DMS 273 treated with DMSO at 0.1 percent for 48 hours (cell line): ENCODE data around the gene FARS2.
A peak's percentile ranks its signal among the peaks of the same experiment; 100 is the strongest.

Experiments used
- DNase-seq: peaks from one replicate; lab custom pipeline; 2025; lab: John Stamatoyannopoulos, UW

Gene FARS2

DNA sequence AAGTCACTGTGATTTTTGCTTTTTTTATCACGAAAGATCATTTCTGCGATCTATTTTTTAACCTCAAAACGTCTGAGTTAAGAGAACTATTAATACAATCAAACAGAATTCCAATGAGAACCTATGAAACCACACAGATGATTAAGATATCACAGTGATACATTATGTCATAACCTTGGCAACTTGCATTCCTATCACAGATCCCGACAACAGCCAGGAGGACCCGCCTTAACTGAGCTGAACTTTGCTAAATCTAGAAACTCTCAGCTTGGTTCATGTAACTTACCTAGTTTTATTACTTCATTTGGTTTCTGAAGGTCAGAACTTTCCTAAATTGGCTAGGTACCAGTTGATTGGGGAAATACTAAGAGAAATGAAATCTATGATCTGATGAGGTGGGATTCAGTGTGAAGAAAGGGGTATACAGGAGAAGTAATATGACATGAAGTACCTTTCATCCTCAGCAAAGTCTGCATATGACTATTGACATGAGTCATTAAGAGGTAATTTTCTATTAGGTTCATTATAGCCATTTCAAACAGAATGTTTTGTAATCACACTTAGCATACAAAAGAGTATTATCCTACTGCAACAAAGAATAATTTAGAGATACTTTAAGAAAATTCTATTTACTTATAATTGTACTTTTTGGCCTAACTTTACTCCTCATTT, 11.7 kb upstream of the FARS2 start:
- DNase-seq, result no peak

- DNase-seq, result no peak
Observed at GRCh38 chr6:5250451-5250850, 10.9 kb upstream of the FARS2 start.

- no peak for DNase-seq
Observed at GRCh38 chr6:5250911-5251310, 10.4 kb upstream of the FARS2 start.

DNA sequence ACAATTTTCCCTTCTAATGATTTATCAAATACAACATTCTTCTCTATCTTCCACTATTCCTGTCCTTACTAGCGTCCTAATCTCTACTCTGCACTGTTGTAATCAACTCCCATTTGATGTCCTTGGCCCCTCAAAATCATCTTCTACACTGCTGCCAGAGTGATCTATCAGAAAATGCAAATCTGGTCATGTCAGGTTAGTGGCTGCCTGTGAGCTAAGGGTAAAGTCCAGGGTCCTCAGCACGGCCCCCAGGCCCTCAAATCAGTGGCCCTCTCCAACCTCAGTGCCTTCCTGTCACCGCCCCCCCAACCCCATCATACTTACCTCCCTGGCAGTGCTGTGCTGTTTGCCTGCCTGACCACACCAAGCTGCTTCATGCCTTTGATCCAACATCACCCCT, 4.4 kb upstream of the FARS2 start:
- no peak for DNase-seq

- no peak for DNase-seq
Observed at GRCh38 chr6:5257400-5257799, 3.9 kb upstream of the FARS2 start.

DNA sequence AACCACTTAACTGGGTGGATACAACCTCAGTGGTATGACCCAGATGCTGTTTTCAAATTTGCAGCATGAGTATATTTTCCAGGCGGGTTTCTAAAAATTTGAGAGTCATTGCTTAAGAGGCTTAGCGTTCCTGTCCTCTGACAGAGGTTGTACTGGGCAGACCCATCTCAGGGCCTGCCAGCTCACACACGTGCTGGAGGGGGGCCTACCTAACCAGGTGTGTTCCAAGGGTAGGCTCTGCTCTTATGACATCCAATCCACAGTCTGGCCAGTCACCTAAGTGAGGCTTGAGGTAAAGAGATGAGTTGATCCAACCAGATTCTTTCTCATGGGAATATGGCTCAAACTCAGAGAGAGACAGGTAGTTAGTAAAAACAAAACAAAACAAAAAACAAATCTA, 1.9 kb upstream of the FARS2 start:
- no peak for DNase-seq

- peak; percentile 60 for DNase-seq
Observed at GRCh38 chr6:5260111-5260620, 1.1 kb upstream of the FARS2 start.

DNA sequence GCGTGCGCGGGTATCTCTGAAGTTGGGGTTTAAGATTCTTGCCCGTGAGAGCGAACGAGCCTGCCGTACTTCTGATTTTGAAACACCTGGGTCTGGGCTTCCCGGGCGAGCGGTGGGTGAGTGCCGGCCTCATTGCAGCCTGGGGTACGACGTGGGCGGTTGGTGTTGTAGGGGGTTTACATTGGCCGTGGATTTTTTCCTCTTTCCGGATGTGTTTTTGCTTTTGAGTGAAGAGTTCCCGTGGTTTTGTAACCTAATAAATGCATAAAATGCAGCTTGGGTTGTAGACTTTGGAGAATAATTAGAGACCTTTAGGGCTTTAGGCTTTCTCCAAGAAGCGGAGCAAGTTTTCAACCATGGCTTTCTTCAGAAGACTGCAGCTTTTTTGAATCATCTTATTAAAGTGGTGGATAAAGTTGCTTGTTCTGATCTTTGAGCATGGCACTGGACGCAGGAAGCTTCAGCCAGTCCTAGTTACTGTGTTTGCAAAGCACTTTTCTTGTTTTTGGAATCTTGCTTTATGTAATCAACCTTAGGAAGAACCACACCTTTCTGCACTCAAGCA, 314 bp downstream of the FARS2 start:
- DNase-seq, result no peak

- no peak for DNase-seq
Observed at GRCh38 chr6:5266423-5266822, 5.1 kb downstream of the FARS2 start.

DNA sequence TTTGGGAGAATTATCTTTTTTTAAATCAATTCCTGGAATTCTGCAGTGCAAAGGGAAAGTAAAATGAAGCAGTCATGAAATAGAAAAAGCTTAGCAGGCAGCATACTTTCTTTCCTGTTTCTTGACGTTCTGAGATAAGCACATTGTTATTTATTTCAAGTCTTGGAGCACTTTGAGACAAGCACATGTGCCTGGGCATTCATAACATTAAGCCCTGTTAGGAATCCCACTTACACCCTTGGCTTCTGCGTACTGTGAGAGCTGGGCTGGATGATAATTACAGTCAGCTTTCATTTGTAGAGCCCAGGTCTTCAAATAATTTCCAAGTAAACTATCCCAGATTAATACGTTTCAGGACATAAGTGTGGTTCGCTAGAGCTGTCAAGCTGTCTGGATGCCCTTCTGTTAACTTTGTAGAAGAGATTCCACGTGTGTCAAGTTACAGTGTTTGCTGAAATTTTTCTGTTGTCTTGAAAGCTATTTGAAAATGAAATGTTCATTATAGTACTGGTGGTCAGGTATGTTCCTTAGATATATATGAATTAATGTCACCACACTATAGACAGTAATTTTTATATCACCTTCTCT, 8.9 kb downstream of the FARS2 start:
- DNase-seq, result no peak

DNA sequence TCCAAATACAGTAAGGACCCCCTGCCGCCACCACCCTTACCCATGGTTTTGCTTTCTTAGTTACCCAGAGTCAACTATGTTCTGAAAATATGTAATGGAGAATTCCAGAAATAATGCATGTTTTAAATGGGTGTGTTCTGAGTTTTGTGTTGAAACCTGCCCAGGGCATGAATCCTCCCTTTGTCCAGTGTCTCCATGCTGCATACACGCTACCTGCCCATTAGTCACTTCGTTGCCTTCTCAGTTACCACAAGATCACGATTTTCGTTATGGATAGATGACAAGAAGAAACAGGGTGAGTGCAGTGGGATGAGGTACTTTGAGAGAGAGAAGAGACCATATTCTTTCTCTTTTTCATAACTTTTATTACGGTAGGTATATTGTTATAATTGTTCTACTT, 10.6 kb downstream of the FARS2 start:
- DNase-seq, result no peak

GRCh38 chr6:5274231-5274630, 12.9 kb downstream of the FARS2 start:
- no peak for DNase-seq

GRCh38 chr6:5275497-5275896, 14.2 kb downstream of the FARS2 start:
- no peak for DNase-seq

GRCh38 chr6:5276581-5276980, 15.3 kb downstream of the FARS2 start:
- no peak for DNase-seq

- DNase-seq, result no peak
Observed at GRCh38 chr6:5277589-5277988, 16.3 kb downstream of the FARS2 start.

- no peak for DNase-seq
Observed at GRCh38 chr6:5278047-5278446, 16.7 kb downstream of the FARS2 start.

GRCh38 chr6:5278565-5279120, 17.3 kb downstream of the FARS2 start:
- DNase-seq, result no peak

DNA sequence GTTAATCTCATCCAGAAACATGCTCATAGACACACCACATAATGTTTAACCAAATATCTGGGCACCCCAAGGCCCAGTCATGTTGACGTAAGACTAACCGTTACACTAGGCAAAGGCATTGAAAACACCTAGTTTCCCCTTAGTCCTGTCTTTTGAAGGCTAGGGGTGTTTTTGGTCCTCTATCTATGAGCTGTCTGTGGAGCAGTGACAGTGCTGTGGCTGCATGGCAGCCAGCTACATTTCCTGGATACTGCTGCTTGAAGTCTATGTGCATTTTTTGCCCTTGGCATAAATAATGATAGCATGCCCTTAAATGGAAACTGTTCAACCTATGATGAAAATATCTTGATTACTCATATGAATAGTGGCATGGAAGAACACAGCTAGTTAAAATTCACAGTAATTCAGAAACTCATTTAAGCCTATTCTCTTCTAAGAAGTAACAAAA, 18.6 kb downstream of the FARS2 start:
- no peak for DNase-seq

DNA sequence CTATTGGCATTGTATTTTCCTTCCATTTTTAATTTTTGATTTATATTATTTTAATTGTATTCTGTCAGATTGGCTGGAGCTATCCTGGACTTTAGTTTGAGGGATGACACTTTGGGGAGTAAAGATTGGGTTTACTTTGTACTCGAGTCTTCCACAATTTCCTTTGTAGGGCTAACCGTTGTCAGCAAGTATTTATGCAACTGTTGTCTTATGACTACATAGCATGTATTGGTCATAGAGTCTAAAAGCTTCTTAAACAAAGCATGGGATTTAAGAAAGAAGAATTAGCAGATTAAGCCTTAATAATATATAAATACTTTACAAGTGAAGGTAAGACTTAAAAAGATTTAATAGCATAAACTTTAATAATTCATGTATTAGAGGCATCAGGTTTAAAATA, 19.6 kb downstream of the FARS2 start:
- DNase-seq, result no peak

DNA sequence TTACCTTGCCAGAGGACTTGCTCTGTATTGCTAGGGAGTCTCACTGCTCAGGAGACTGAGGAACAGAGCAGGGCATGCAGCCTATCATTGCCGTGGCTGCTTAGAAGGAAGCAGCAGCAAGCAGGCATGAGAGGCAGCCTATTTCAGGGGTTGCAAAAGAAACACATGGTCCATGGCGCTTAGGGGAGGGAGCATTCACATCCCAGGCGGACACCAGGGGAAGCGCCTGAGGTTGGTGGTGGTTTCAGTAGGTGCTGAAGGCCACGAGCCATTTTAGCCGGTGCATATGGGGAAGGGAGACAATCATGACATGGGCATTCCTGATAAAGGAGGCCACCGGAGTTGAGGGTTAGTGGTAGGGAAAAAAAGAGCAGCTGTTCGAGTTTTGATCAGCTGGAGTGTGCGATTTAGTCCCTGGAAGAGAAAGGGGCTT, 20.9 kb downstream of the FARS2 start:
- no peak for DNase-seq

DNA sequence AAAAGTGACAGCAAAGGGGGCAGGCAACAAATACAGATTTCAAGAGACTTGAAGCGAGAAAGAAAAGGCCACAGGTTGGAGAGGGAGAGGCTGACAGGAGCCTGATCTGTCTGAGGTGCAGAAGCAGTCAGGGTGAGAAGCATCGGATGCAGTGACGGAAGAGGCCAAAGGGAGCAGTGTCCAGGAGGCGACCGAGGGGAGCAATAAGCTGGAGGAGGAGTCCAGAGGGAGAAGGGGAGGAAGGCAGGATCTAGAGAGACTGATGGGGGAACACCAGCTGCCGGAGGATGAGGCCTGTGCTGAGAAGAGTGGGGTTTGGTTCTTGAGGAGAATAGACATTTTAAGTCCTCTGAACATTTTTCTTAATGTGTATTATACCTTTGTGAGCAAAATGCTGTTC, 23.8 kb downstream of the FARS2 start:
- DNase-seq, result no peak

DNA sequence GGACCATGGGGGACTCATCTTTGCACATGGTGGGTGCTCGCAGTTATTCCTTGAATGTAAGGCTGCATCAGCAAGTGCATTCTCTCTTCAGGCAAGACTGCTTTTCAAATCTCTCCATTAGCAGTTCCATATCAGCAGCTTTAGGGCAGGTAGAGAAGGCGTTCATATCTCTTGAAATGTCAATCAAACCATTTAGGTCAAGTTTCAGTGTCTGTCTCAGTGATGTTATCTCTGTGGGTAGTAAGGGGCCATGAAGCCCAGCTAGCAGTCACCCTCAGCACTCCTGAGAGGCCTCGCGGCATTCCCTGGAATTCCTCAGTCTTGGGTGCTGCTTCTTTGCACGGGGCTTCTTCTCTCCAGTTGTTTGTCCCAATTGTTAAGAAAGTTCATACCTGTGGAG, 24.2 kb downstream of the FARS2 start:
- DNase-seq, result no peak

GRCh38 chr6:5286780-5287179, 25.5 kb downstream of the FARS2 start:
- DNase-seq, result no peak
